Calu3 (cell line): Measurements from ENCODE around the gene FOXD3. TPM values are rescaled to one million over a fixed set of nuclear protein-coding genes. Genes with fewer than 3 reads are reported as not detected.
A peak's percentile ranks its signal among the peaks of the same experiment; 100 is the strongest.

Experiments used
- Bru-seq: library from RNA; stranded (reverse); fragments of 400-500 nt; gene quantifications from one replicate; lab custom pipeline; 2021; lab: Mats Ljungman, UMichigan
- BruChase-seq, 2 experiments: library from RNA; stranded (reverse); fragments of 400-500 nt; gene quantifications; one replicate each; lab custom pipeline; 2021; lab: Mats Ljungman, UMichigan
- BruUV-seq: library from RNA; stranded (reverse); fragments of 400-500 nt; replicated peaks from 2 replicates; lab custom pipeline; 2021; lab: Mats Ljungman, UMichigan
- CTCF ChIA-PET: fragments of 300-600 bp; sonication (Branson Sonifier 250); formaldehyde crosslinking; loops from one replicate; lab custom pipeline; 2022; ENCODE audit warnings: antibody characterized with exemption; lab: Charles Lee
- DNase-seq: peaks from one replicate; pipeline ENCODE4 v3.0.0; 2022
- H3K27ac Mint-ChIP-seq: one replicate; pipeline ENCODE4 v1.8.0; 2022; ENCODE audit warnings: mixed read lengths; ENCODE audit not compliant: unreplicated experiment
- H3K27me3 Mint-ChIP-seq: one replicate; pipeline ENCODE4 v1.8.0; 2022; ENCODE audit warnings: mixed read lengths; ENCODE audit not compliant: unreplicated experiment
- H3K36me3 Mint-ChIP-seq: one replicate; pipeline ENCODE4 v1.8.0; 2022; ENCODE audit warnings: mild to moderate bottlenecking, moderate library complexity, mixed read lengths; ENCODE audit not compliant: insufficient read depth, unreplicated experiment
- H3K4me1 Mint-ChIP-seq: one replicate; pipeline ENCODE4 v1.8.0; 2022; ENCODE audit warnings: mild to moderate bottlenecking, low read depth, mixed read lengths; ENCODE audit not compliant: unreplicated experiment
- H3K4me3 Mint-ChIP-seq: one replicate; pipeline ENCODE4 v1.8.0; 2022; ENCODE audit warnings: mild to moderate bottlenecking, low read depth, moderate library complexity, mixed read lengths; ENCODE audit not compliant: unreplicated experiment
- H3K9me3 Mint-ChIP-seq: one replicate; pipeline ENCODE4 v1.8.0; 2022; ENCODE audit warnings: low read depth, mixed read lengths; ENCODE audit not compliant: unreplicated experiment
- intact Hi-C: fragments of 100-400 bp; cut with micrococcal nuclease; formaldehyde crosslinking; loops from one replicate; pipeline ENCODE4 v1.10.0; 2022; ENCODE audit not compliant: unreplicated experiment
- long read RNA-seq: library from polyadenylated mRNA; stranded (forward); transcript quantifications from one replicate; pipeline ENCODE4 v2.0.0, GENCODE V29; 2022
- total RNA-seq: library from RNA; stranded (reverse); gene quantifications from 2 replicates; pipeline ENCODE4 v1.2.3, GENCODE V29; 2022
- TF ChIP-seq, protein P1 (sequence below): fragments of 200-600 bp; IDR thresholded peaks from one replicate; pipeline ENCODE4 v1.8.0; 2022; ENCODE audit warnings: antibody characterized with exemption; ENCODE audit not compliant: unreplicated experiment

The FOXD3 gene
- total RNA-seq (0.28 and 0.29 TPM in 2 replicates), Bru-seq, nascent RNA (not detected), BruChase-seq, experiment 1, labeled RNA remaining after a 6-hour chase (not detected), BruChase-seq, experiment 2, labeled RNA remaining after a 2-hour chase (not detected)
- long read RNA-seq: 0 reads

DNA sequence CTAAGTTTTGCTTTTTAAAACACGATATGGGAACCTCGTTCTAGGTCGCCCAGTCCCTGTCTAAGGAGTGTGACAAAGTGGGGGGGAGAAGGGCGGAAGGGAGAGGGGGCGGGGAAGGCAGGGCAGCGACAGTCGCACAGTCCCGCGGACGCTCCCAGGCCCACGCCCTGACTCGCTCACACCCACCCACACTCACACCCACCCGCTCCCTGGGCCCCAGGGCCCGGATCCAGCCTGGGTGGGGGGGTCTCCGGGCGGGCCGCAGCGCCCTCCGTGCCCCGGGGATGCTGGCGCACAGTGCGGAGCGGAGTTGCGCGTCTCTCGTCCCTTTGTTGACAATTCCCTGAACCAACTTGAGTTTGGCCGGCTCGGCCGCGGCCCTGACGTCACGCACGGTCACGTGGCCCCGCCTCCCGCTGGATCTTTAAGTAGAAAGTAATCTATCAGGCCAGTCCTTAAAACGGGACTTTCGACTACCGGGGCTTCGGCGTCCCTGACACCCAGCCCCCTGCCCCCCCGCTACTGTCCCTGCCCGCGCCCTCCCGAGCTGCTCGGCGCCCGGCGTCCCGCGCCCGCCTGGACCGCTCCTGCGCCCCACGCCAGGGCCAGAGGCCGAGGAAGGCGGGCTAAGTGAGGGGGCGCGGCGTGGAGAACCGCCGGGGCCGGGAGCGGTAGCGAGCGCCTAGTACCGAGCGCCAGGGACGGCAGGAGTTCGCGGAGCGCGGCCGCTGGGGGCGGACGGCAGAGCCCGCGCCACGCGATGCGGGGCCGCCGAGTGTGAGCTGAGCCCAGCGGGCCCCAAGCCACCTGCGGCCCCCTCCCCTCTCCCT is at the start of gene FOXD3:
Gene FOXD3, plus strand, starts transcription at position 454 of the 830 bp plus-strand sequence. CDS start 492 bp downstream, outside the sequence.
- H3K27ac Mint-ChIP-seq: peak within 1 kb of the TSS; percentile 71
- H3K36me3 Mint-ChIP-seq: peaks cover 21% of the 10 kb centered on the region
- CTCF ChIA-PET: interaction anchor here (0.6 kb wide), 2 partner anchors 196 to 215 kb away, joined by 3 to 4 read pairs; no protein-coding TSS in a partner anchor
- TF ChIP-seq, protein P1, sequence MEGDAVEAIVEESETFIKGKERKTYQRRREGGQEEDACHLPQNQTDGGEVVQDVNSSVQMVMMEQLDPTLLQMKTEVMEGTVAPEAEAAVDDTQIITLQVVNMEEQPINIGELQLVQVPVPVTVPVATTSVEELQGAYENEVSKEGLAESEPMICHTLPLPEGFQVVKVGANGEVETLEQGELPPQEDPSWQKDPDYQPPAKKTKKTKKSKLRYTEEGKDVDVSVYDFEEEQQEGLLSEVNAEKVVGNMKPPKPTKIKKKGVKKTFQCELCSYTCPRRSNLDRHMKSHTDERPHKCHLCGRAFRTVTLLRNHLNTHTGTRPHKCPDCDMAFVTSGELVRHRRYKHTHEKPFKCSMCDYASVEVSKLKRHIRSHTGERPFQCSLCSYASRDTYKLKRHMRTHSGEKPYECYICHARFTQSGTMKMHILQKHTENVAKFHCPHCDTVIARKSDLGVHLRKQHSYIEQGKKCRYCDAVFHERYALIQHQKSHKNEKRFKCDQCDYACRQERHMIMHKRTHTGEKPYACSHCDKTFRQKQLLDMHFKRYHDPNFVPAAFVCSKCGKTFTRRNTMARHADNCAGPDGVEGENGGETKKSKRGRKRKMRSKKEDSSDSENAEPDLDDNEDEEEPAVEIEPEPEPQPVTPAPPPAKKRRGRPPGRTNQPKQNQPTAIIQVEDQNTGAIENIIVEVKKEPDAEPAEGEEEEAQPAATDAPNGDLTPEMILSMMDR: no peak
- no peaks in the 10 kb centered on the region for H3K9me3 Mint-ChIP-seq
- H3K4me1 Mint-ChIP-seq: peaks cover 13% of the 10 kb centered on the region
- DNase-seq: peak; percentile 71
- intact Hi-C loops: no loop called here
- H3K4me3 Mint-ChIP-seq: peak within 1 kb of the TSS; percentile 68
- peaks cover 50% of the 10 kb centered on the region for H3K27me3 Mint-ChIP-seq
- BruUV-seq: no TSS peak

DNA sequence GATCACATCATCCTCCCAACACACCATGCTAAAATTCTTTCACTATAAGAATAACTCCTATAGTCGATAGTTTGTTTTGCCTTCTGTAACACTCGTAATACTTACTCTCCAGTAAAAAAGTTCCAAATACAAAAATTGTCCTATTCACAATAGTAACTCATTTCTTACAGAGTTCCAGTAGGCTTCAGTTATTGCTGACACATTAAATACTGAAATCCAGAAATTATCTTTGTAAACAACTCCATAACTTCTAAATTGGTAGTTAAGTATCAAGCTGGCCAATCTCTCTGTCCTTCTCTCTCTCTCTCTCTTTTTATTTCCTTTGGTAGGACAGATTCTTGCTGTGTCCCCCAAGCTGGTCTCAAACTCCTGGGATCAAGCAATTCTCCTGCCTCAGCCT is 49.6 kb upstream of the FOXD3 start:
- Mint-ChIP-seq H3K4me3 (no peak overlapping the region), H3K9me3 (no peaks in the 10 kb centered on the region), H3K27me3 (no peaks in the 10 kb centered on the region), H3K4me1 (peaks cover 5% of the 10 kb centered on the region), H3K27ac (no peak overlapping the region), H3K36me3 (no peaks in the 10 kb centered on the region)
- BruUV-seq: no TSS peak
- TF ChIP-seq, protein P1: no peak
- DNase-seq: no peak
- CTCF ChIA-PET: no interaction called here
- intact Hi-C loops: no loop called here

DNA sequence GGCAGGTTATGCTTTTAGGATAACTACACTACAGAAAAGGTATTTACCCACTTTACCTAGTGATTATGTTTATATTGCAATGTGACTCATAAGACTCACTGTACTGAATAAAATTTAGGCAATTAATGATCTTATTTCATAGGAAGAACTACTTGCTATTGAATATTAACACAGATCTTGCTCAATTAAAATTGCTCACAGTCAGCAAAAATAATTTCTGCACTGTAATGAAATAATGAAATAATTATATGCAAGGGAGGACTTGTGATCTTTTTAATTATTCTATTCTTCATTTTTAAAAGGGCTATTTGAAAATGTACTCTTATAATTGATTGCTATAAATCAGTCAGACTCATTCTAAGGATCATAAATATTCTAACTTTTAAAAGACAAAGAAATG is 48.0 kb upstream of the FOXD3 start:
- TF ChIP-seq, protein P1: no peak
- H3K27ac Mint-ChIP-seq: no peak overlapping the region
- no peak overlapping the region for H3K4me3 Mint-ChIP-seq
- DNase-seq: no peak
- H3K9me3 Mint-ChIP-seq: no peaks in the 10 kb centered on the region
- H3K36me3 Mint-ChIP-seq: no peaks in the 10 kb centered on the region
- H3K27me3 Mint-ChIP-seq: no peaks in the 10 kb centered on the region
- BruUV-seq: no TSS peak
- CTCF ChIA-PET: no interaction called here
- intact Hi-C loops: no loop called here
- H3K4me1 Mint-ChIP-seq: peaks cover 8% of the 10 kb centered on the region

DNA sequence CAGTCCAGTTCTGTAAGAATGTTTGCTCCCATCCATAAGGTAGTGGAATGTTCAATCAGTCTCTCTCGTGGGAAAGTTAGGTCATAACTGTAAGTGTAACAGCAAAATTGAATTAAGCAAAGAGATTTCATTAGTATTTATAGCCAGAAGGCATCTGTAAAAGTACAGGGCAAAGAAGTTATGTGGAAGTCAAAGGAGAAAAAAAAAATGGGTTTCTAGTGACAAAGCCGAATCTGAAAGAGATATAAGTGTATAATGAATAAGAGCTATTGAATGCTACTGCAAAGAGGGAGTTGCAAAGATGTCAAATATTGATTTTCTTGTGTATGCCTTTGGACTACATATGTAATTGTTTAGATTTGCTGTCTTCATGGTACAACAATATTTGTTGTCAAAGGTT is 47.4 kb upstream of the FOXD3 start:
- no peaks in the 10 kb centered on the region for H3K27me3 Mint-ChIP-seq
- no TSS peak for BruUV-seq
- H3K27ac Mint-ChIP-seq: no peak overlapping the region
- peaks cover 8% of the 10 kb centered on the region for H3K4me1 Mint-ChIP-seq
- no peak for DNase-seq
- H3K36me3 Mint-ChIP-seq: no peaks in the 10 kb centered on the region
- H3K4me3 Mint-ChIP-seq: no peak overlapping the region
- intact Hi-C loops: no loop called here
- no peaks in the 10 kb centered on the region for H3K9me3 Mint-ChIP-seq
- TF ChIP-seq, protein P1: no peak
- CTCF ChIA-PET: no interaction called here
